AG09319 (cell line): ENCODE measurements around the gene CMPK2.
"Not testable (repeated sequence)": the region's sequence is repeated elsewhere in the genome, so short reads cannot be mapped to it uniquely, and the experiment has no call there.

ENCODE experiments used
- DNase-seq: peaks from one replicate; pipeline ENCODE4 v3.0.0-alpha.2; 2010; ENCODE audit warnings: low read depth; ENCODE audit errors: extremely low read depth
- CTCF ChIP-seq: IDR thresholded peaks from 2 replicates; pipeline ENCODE4 v1.5.1; 2011; ENCODE audit warnings: low read depth, mild to moderate bottlenecking, inconsistent platforms, low read length, moderate library complexity

The CMPK2 gene

GRCh38 chr2:6908291-6908690 lies 42.6 kb upstream of the CMPK2 start:
- no peak for TF ChIP-seq CTCF
- DNase-seq = no peak

GRCh38 chr2:6906165-6906741 lies 40.5 kb upstream of the CMPK2 start:
- TF ChIP-seq CTCF = no peak
- DNase-seq = no peak

GRCh38 chr2:6905668-6906067 lies 40.0 kb upstream of the CMPK2 start:
- no peak for DNase-seq
- TF ChIP-seq CTCF = no peak

GRCh38 chr2:6902581-6902980 lies 36.9 kb upstream of the CMPK2 start:
- not testable (repeated sequence) for DNase-seq

GRCh38 chr2:6896930-6897759 lies 31.4 kb upstream of the CMPK2 start:
- peak; percentile 36 for TF ChIP-seq CTCF
- DNase-seq = peak; percentile 14

GRCh38 chr2:6893876-6894482 lies 28.3 kb upstream of the CMPK2 start:
- TF ChIP-seq CTCF = no peak
- DNase-seq = no peak

GRCh38 chr2:6888724-6889123 lies 23.0 kb upstream of the CMPK2 start:
- no peak for DNase-seq

More at GRCh38 chr2:6888724-6889123, 23.0 kb upstream of the CMPK2 start:
- no peak for TF ChIP-seq CTCF
